Measurements from ENCODE around the gene TMEM175. TPM values are rescaled to one million over a fixed set of nuclear protein-coding genes. Genes with fewer than 3 reads are reported as not detected.

TMEM175 gene
- total and polyA plus RNA-seq, 2 of the 13 experiments (the other 11 are each of a cell fraction or from before 2014, with no cell fraction given) = 5.1 to 9.9 TPM

DNA sequence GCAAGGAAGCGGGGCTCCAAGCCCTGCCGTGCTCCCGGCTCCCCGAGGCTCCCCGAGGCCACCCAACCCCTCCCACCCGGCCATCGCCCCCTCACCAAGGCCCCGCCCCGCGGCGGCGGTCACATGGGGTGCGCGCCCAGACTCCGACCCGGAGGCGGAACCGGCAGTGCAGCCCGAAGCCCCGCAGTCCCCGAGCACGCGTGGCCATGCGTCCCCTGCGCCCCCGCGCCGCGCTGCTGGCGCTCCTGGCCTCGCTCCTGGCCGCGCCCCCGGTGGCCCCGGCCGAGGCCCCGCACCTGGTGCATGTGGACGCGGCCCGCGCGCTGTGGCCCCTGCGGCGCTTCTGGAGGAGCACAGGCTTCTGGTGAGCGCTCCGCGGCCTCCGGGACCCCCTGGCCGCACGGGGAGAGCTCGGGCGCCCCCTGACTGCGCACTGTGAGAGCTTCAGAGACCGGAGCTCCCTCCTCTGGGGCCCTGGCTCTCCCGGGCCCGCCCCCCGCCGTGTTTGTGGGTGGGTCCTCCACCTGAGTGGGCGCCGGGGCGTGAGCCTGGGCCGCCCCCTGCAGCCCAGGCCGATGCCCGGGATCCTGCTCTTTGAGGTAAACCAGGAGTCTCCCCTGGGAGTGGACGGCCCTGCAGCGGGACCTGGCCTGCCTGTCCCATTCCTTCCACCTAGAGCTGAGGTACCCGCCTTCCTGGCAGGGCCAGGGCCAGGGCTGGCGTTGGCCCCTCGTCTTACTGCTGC lies 54.8 kb downstream of the TMEM175 start, which contains the start of gene IDUA (continued):
- TF ChIP-seq, protein P1, sequence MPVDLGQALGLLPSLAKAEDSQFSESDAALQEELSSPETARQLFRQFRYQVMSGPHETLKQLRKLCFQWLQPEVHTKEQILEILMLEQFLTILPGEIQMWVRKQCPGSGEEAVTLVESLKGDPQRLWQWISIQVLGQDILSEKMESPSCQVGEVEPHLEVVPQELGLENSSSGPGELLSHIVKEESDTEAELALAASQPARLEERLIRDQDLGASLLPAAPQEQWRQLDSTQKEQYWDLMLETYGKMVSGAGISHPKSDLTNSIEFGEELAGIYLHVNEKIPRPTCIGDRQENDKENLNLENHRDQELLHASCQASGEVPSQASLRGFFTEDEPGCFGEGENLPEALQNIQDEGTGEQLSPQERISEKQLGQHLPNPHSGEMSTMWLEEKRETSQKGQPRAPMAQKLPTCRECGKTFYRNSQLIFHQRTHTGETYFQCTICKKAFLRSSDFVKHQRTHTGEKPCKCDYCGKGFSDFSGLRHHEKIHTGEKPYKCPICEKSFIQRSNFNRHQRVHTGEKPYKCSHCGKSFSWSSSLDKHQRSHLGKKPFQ (CRISPR knock-in tag; IDR thresholded peaks at IDR 0.05; ENCODE audit: insufficient replicate concordance) = peak; percentile 63
- TF ChIP-seq ZNF546 (CRISPR knock-in tag; conservative IDR thresholded peaks at IDR 0.05) = no peak
- 0 out of 2 replicates have a peak, but pooled peaks have one; percentile 15 for TF ChIP-seq DPF2 (CRISPR knock-in tag; IDR thresholded peaks at IDR 0.05; ENCODE audit: borderline replicate concordance, low read depth)
- TF ChIP-seq CREB1 (IDR thresholded peaks at IDR 0.05) = no peak
- no peak for TF ChIP-seq CREB1 (CRISPR knock-in tag; IDR thresholded peaks at IDR 0.05)
- TF ChIP-seq ZNF274 (CRISPR knock-in tag; IDR thresholded peaks at IDR 0.05) = peak; percentile 1; the same call in 1 of the 2 replicates
- peak; percentile 50; the same call in 1 of the 2 replicates for TF ChIP-seq ZNF451 (CRISPR knock-in tag; IDR thresholded peaks at IDR 0.05)
- TF ChIP-seq, protein P2, sequence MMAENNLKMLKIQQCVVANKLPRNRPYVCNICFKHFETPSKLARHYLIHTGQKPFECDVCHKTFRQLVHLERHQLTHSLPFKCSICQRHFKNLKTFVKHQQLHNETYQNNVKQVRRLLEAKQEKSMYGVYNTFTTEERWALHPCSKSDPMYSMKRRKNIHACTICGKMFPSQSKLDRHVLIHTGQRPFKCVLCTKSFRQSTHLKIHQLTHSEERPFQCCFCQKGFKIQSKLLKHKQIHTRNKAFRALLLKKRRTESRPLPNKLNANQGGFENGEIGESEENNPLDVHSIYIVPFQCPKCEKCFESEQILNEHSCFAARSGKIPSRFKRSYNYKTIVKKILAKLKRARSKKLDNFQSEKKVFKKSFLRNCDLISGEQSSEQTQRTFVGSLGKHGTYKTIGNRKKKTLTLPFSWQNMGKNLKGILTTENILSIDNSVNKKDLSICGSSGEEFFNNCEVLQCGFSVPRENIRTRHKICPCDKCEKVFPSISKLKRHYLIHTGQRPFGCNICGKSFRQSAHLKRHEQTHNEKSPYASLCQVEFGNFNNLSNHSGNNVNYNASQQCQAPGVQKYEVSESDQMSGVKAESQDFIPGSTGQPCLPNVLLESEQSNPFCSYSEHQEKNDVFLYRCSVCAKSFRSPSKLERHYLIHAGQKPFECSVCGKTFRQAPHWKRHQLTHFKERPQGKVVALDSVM (CRISPR knock-in tag; IDR thresholded peaks at IDR 0.05) = peak; percentile 77
- peak; percentile 71 for TF ChIP-seq YY1 (IDR thresholded peaks at IDR 0.05; ENCODE audit: insufficient read depth, insufficient replicate concordance, low read depth, low read length)
- 0 out of 2 replicates have a peak, but pooled peaks have one; percentile 57 for TF ChIP-seq RELA (CRISPR knock-in tag; IDR thresholded peaks at IDR 0.05)
- TF ChIP-seq HNRNPLL (IDR thresholded peaks at IDR 0.05; ENCODE audit: low read depth, low read length, poor library complexity, severe bottlenecking) = peak; percentile 78
- TF ChIP-seq PTBP1 (IDR thresholded peaks at IDR 0.05; ENCODE audit: low read depth, low read length, poor library complexity, severe bottlenecking) = no peak
- peak; percentile 72; the same call in 1 of the 2 replicates for TF ChIP-seq ZNF543 (CRISPR knock-in tag; IDR thresholded peaks at IDR 0.05)
- 0 out of 2 replicates have a peak, but pooled peaks have one; percentile 78 for TF ChIP-seq ZNF34 (CRISPR knock-in tag; IDR thresholded peaks at IDR 0.05; ENCODE audit: borderline replicate concordance)
- 0 out of 2 replicates have a peak, but pooled peaks have one; percentile 11 for TF ChIP-seq ZNF350 (CRISPR knock-in tag; IDR thresholded peaks at IDR 0.05; ENCODE audit: borderline replicate concordance, low read depth)
- no peak for TF ChIP-seq ZFP36L2 (CRISPR knock-in tag; IDR thresholded peaks at IDR 0.05)
- peak; percentile 60; the same call in 1 of the 2 replicates for TF ChIP-seq TMF1 (CRISPR knock-in tag; IDR thresholded peaks at IDR 0.05; ENCODE audit: low read depth)
- TF ChIP-seq SMAD3 (CRISPR knock-in tag; IDR thresholded peaks at IDR 0.05) = no peak
- TF ChIP-seq ZNF343 (CRISPR knock-in tag; IDR thresholded peaks at IDR 0.05) = 0 out of 2 replicates have a peak, but pooled peaks have one; percentile 58
- no peak for TF ChIP-seq RCOR2 (CRISPR knock-in tag; IDR thresholded peaks at IDR 0.05)
- 0 out of 2 replicates have a peak, but pooled peaks have one; percentile 71 for TF ChIP-seq ZNF773 (CRISPR knock-in tag; IDR thresholded peaks at IDR 0.05; ENCODE audit: borderline replicate concordance)
- TF ChIP-seq KDM1A (CRISPR knock-in tag; IDR thresholded peaks at IDR 0.05) = no peak
- no peak; the same call in 1 of the 2 replicates for TF ChIP-seq ZNF558 (CRISPR knock-in tag; IDR thresholded peaks at IDR 0.05; ENCODE audit: borderline replicate concordance)
- TF ChIP-seq, protein P3, sequence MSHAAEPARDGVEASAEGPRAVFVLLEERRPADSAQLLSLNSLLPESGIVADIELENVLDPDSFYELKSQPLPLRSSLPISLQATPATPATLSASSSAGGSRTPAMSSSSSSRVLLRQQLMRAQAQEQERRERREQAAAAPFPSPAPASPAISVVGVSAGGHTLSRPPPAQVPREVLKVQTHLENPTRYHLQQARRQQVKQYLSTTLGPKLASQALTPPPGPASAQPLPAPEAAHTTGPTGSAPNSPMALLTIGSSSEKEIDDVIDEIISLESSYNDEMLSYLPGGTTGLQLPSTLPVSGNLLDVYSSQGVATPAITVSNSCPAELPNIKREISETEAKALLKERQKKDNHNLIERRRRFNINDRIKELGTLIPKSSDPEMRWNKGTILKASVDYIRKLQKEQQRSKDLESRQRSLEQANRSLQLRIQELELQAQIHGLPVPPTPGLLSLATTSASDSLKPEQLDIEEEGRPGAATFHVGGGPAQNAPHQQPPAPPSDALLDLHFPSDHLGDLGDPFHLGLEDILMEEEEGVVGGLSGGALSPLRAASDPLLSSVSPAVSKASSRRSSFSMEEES (CRISPR knock-in tag; IDR thresholded peaks at IDR 0.05) = 0 out of 2 replicates have a peak, but pooled peaks have one; percentile 33
- peak; percentile 81; the same call in 1 of the 2 replicates for TF ChIP-seq ZNF329 (CRISPR knock-in tag; IDR thresholded peaks at IDR 0.05; ENCODE audit: low read depth)

Data from HepG2 (cell line).